Pulmonary artery endothelial cell (primary cell): ENCODE results near the gene SCTR. TPM values are rescaled to one million over a fixed set of nuclear protein-coding genes. Genes with fewer than 3 reads are reported as not detected.
A peak's percentile ranks its signal among the peaks of the same experiment; 100 is the strongest.

Source experiments
- DNase-seq: peaks from one replicate; pipeline ENCODE4 v3.0.0-alpha.2; 2011; ENCODE audit warnings: low read depth, low spot score
- total RNA-seq: library from RNA; depleted of rRNA; stranded (reverse); fragments of >200 nt; gene quantifications from 2 replicates; pipeline ENCODE4 v1.2.3, GENCODE V29; 2014

The SCTR gene
- total RNA-seq, 1 donor from 2014 or later: not detected

GRCh38 chr2:119431155-119431975 is 92.9 kb downstream of the SCTR start, which contains the start of gene TMEM37:
TSS of gene TMEM37 (plus strand) at chr2:119431854. CDS start at chr2:119431904, 50 bp downstream.
- DNase-seq: peak; percentile 15

GRCh38 chr2:119430023-119430498 is 94.2 kb downstream of the SCTR start:
- DNase-seq: no peak

GRCh38 chr2:119429225-119429981 is 94.9 kb downstream of the SCTR start:
- no peak for DNase-seq

- DNase-seq: no peak
These were observed 95.6 kb downstream of the SCTR start for GRCh38 chr2:119428488-119429224.

GRCh38 chr2:119427756-119428155 is 96.5 kb downstream of the SCTR start:
- DNase-seq: no peak

GRCh38 chr2:119426801-119427395 is 97.4 kb downstream of the SCTR start:
- DNase-seq: no peak

- DNase-seq: no peak
These were observed 97.9 kb downstream of the SCTR start for GRCh38 chr2:119426396-119426675.

GRCh38 chr2:119425620-119426395 is 98.5 kb downstream of the SCTR start:
- no peak for DNase-seq

- no peak for DNase-seq
These were observed 99.2 kb downstream of the SCTR start for GRCh38 chr2:119425119-119425405.

- no peak for DNase-seq
These were observed 99.8 kb downstream of the SCTR start for GRCh38 chr2:119424284-119425118.

GRCh38 chr2:119423811-119424210 is 100.5 kb downstream of the SCTR start:
- DNase-seq: no peak

GRCh38 chr2:119423108-119423444 is 101.2 kb downstream of the SCTR start:
- no peak for DNase-seq

GRCh38 chr2:119422360-119423107 is 101.7 kb downstream of the SCTR start:
- DNase-seq: no peak

GRCh38 chr2:119421741-119422140 is 102.5 kb downstream of the SCTR start:
- DNase-seq: no peak

- DNase-seq: no peak
These were observed 103.0 kb downstream of the SCTR start for GRCh38 chr2:119421304-119421703.

GRCh38 chr2:119419803-119420508 is 104.3 kb downstream of the SCTR start:
- DNase-seq: no peak

- DNase-seq: no peak
These were observed 105.2 kb downstream of the SCTR start for GRCh38 chr2:119419065-119419464.

GRCh38 chr2:119417908-119418307 is 106.4 kb downstream of the SCTR start:
- no peak for DNase-seq
